LHCN-M2 (cell line): ENCODE results near the gene PIK3R1. TPM values are rescaled to one million over a fixed set of nuclear protein-coding genes. Genes with fewer than 3 reads are reported as not detected.

ENCODE experiments used
- DNase-seq: peaks from one replicate; pipeline ENCODE4 v3.0.0-alpha.2; 2012; ENCODE audit warnings: low read depth
- total RNA-seq: library from RNA; depleted of rRNA; stranded (reverse); fragments of >200 nt; gene quantifications from 2 replicates; pipeline ENCODE4 v1.2.3, GENCODE V29; 2014

The PIK3R1 gene
- total RNA-seq, 1 experiment from 2014 or later = 16.5 TPM

DNA sequence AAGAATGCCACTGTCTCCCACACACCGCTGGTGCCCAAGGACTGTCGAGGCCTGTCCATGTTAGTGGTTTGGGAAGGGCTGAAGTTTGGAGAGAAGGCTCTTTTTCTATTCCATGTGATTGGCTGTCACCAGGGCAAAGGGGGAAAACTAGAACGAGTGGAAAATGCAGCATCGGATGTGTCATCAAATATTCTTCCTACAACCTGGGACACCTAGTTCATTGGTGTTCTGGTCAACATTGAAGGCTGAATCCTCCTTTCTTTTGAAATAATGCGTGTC is 53.2 kb downstream of the PIK3R1 start:
- no peak for DNase-seq

DNA sequence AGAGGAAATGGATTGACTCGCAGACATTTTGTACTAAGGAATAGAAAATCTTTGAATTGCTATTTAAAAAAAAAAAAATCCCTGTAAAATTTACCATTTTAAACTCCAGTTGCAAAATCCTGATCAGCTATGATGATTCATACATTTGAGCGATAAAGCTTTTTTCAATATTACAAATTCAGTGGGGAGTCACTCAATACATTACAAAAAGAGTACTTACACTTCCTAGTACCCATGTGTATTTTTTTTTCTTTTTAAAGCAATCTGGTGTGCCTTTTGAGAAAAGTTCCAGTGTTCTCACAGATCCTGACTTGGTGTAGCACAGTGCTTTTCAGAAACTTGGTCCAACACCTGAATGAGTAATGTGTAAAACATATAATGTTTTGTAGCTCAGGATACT is 54.3 kb downstream of the PIK3R1 start:
- no peak for DNase-seq

DNA sequence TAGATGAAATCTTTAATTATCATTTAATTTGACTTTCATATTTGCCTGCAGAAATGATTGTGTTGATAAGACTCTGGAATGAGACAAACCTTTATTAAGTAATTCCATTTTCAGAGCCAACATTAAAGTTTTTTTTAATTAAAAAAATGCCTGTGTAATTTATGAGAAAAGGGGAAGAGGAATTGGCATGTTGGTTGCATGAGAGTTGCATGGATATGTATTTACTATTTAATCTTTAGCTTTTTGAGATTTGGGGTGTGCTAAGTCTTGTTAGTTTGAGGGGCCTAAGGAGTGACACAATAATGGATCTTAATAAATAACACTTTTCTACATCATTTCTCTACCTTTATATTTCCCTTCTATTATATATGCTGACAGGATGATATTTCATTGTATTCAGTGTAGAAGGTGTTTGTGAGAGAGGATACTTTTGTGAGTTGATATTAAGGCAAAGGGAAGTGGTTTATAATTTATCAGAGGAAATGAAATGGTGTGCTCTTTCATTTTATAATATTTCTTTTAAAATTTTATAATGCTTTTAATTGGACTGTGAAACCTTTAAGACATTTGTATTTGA is 54.9 kb downstream of the PIK3R1 start:
- DNase-seq = no peak

DNA sequence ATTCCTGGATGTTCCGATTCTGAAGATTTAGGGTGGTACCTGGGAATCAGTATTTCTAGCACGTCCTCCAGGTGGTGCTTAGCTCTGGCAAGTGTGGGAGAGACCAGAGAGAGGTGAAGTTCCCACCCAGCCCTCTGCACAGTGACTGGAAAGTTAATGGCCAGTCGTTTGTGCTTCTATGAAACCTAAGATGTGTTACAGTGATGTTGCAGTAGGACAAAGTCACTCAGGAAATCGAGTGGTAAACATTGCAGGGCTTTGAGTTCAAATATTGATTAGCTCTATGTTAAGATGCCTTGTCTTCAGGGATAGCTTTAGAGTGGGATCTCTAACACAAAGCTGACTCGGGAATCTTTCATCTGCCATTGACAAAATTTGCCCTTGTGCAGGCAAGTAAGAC is 55.6 kb downstream of the PIK3R1 start:
- DNase-seq = no peak

DNA sequence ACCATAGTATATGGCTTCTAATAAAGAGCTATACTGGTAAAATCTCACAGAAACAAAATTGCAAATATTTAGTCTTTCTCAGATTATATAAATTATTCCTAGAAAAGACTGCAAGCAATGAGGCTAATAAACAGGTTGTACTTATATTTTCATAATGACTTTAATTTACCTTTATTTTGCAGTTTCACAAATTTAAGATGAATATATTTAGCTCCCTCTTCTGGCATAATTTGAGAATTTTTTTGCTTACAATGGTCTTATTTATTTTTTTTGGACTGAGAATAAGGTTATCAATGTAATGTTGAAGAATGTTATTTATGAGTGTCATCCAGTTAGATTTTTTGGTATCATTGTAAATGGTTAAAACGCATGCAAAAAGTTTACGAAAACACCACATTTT is 56.7 kb downstream of the PIK3R1 start:
- DNase-seq = no peak

DNA sequence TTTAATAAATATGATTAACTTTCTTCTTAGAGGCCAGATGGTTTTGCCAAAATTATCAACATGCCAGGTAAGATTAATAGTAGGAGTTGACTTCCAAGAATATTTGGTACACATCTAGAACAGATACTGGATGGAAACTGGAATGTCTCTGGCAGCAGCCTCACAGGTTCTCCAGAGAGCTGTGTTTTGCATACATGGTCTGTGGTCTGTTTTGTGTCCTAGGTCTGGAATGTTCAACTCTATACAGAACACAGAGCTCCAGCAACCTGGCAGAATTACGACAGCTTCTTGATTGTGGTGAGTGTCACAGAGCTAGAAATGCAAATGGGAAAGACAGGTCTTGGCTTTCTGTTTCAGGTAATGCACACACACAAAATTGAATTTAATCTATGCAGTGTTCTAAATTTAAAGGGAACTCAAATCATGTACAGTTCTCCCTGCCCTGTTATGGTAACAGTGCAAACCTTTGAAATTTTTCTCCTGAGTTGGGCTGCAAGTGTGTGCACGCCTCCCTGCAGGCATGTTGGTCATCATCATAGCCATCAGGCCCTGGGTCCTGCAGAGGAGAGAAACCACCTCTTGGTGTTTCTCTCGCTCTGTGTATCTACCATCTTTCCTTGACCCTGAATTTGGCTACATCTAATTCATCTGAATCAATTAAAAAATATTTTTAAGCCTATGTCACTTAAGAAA is 58.3 kb downstream of the PIK3R1 start:
- no peak for DNase-seq

DNA sequence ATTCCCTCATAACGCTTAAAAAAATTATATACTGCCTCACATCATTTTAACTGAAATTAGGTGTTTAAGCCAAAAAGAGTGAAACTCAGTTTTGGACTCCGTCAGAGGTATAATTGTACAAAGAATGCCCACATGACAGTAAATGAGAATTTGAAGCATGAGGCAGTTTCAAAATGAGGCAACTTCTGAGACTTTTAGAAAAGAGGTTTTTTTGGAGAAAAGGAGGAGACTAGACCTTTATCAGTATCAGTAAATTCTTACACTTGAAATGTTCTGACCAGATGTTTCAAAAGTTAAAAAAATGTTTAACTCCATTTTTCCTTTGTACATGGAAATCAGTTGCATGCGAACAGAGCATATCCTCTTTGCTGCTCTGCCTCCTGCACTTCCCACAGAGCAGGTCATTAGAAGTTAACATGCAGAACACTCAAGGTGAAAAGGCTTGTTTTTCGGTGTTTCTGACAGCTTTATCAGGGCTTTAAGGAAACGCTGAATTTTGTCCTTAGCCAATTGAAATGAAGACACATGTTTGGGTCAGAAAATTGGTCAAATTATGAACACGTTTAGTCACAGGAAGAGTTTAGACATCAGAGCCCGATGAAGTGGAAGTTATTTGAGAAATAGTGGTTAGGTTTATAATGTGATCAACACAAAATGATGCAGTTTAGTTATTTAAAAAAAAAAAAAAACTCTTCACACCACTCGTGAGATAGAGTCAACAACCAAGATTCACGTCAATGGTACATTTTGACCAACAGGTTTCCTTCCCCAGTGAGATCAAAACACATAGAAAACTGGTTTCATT is 59.5 kb downstream of the PIK3R1 start:
- no peak for DNase-seq

DNA sequence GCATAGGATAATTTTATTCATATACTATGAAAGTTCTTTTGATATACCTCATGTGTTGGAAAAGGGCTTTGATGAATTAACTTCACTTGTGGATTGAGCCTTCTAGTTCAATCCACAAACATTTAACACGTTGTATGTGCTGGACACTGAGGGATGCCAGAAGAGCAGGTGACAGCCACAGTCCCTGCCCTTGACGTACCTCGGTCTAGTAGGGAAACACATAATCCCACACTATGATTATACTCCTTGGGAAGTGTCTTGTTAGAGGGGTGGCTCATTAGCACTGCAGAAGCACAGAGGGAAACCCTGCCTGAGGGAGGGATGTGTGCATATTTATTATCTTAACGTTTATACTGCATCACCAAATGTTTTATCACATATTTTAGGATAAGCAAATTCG is 61.2 kb downstream of the PIK3R1 start:
- DNase-seq = no peak

DNA sequence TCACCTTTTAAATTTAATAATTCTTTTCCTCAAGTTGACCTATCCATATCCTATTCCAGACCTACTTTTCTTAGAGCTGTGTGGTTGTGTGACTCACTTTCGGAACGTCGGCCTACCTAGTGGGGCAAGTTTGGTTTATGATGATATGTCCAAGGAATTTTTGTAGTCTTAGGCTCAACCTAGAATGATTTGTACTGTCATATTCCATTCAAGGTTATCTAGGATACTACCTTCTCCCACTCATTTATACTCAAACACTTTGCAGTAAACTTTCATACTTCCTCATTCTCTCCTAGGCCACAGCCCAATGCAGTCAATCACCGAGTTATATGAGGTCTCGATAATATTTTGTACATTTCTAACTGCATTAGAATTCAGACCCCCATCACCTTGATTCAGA is 61.9 kb downstream of the PIK3R1 start:
- DNase-seq = peak; percentile 59

DNA sequence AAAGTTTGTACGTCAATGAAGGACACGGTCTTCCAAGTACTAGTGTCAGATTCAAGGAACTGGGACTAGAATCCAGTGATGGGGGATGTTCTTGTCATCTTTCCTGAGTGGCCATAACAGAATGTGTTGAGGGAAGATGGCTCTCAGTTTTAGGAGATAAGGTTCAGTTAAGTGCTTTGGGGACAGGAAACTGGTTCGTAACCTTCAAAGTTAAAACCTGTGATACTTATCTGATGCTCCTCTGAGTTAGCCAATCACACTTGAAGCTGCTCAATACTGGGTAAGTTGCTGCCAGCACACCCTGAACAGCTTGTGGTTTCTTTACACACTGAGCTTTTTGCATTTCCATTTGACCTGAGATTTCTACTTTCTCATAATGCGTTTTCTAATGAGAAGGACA is 64.4 kb downstream of the PIK3R1 start:
- no peak for DNase-seq

DNA sequence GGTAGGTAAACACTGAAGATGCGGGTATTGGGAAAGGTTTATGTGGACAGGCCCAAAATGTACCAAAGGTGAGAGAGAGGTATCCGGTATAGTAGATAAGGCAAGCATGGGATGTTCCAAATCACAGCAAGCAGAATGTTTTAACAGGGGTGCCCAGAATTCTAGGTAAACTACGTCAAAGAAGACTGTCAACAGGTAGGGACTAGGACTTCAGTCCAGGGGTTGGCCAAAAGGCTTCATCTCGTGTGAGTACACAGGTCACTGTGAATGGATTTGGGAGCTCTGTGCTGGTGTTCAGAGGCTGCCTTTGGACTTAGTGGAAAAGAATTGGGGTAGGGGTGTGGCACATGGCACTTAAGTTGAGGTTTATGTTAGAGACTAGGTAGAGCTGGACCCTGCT is 66.4 kb downstream of the PIK3R1 start:
- DNase-seq = no peak

DNA sequence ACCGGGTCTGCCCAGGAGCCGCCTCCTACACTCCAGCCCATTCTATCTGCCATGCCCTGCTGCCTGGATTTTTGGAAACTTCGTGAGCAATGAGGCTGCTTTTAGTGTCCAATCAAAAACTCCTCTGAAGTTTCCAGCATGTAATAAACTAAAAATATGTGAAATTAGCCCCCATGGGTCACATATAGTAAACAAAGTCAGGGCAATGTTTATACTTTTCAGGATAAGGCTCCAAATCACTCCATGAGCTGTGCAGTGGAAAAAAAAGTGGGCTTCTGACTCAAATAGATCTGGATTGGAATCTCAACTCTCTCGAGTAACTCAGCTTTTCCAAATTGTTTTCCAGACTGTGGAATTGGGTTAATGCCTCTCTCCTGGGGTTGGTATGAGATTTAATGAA is 68.2 kb downstream of the PIK3R1 start:
- no peak for DNase-seq

DNA sequence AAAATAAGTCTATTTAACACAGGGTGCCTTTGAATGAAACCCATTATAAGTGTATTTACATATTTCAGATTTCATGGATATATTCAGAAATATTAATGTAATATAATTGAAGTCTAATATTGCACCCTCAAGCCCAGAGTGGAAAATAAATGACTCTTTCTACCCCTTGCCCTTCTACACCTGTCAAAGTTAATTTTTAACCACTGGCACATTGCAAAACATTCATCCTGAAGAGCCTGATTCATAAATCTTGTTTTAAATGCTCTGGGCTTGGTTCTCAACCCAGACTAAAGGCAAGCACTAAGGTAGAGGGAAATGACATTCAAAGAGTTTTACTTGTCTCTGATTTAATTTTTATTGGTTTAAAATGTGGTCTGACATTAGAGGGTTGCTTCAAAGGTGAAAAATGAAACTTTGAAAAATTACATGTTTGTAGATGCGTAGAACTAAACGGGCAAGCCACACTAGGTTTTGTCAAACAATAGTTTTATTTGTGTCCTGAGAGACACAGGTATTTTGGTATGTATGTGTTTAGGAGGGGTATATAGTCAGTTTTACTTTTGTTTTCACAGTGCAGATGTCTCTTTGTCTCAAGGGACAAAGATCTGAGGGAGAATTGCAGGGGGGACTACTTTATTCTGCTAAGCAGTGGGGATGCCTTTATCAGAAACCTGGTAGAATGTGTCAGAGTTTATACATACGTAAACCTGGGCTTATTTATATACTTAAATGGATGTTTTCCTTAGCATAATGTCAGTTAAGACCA is 69.7 kb downstream of the PIK3R1 start:
- DNase-seq = no peak

DNA sequence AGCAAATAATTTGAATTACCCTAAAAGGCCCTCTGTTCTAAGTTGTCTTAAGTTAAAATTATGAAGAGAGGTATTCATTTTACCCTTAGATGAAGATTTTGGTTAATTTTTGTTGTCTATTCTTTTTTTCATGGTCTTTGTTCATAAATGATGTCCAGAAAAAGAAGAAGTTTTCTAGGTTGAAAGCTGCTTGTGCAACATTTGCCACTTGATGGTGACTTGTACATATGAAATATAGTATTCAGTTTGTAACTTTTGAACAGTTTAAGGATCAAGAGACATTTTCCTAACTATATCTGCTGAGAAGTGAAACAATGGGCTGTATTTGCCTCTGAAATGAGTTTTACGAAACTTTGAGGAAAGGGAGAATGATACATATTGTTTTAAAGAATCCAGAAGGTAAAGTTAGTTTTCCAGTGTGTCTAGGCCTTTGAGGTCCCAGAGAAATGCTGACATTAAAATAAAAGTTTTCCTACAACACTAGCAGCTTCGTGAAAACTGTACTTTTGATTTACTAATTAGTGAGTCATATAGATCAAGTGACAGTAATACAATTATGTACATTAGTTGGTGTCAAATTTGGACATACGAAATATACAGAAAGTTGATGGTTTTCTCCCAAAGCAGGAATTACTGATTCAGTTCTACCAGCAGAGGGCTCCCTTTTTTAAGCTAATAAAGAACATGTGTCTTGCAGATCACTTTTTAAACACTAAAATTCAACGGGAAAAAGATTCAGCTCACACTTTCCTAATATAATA is 70.5 kb downstream of the PIK3R1 start:
- DNase-seq = peak; percentile 58

DNA sequence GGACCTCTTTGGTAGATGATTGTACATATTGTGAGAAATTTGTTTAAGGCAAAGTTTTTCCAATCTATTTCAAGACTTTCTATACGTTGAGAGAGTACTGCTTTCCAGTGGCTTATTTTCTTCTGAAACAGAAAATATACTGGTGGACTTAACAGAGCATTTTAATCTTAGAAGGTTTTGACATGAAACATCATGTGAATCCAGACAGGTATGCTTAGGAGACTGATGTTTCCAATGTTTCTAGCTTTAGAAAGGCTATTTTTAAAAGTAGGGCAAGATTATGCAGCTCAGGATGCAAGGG is 71.0 kb downstream of the PIK3R1 start:
- no peak for DNase-seq

DNA sequence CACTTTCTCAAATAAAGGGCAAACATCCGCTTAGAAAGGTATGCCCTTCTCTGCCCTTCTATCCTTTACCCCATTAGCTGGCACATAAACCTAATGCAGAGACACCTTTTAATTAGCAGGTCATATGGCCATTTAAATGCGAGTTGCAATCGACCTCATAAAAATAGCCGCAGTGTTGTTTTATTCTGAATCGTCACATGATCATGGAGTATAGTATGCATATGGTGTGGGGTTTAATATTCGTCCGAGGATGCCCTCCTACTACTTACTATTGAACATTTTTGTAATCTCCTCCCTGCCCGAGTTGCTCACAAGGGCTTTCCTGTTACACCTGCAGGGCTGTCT is 72.0 kb downstream of the PIK3R1 start:
- no peak for DNase-seq

DNA sequence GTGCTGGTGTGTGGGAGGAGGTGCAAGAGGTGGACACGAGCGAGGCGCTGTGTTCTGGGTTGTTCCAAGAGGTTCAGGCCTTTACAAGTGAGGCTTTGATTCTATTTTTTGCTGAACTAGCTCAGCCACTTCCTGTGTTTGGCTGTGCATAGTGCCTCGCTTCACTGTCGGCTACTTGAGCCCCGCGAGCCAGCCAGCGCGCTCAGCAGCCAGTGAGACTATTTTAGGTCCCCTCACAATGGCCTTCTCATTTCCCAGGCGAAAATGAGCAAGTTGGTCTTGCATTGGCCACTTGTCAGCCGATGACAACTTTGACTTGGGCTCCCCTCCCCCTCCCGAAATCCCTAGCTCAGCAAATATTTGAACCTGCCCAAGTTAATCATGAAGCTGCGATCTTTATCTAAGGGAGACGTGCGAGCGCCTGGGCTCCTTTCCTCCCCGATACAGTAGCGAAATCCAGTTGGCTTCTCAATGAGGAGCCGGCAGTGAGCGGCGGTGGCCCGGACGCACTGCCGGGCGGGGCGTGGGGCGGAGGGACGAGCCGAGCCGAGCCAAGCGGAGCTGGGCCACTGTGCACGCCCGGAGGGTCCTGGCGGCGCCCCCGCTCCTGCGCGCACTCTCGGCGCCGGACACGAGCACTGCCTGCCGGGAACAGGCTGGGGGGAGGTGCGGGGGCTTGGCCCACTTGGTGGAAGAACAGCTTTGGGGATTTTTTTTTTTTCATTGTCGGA is 72.6 kb downstream of the PIK3R1 start:
- DNase-seq = peak; percentile 28

DNA sequence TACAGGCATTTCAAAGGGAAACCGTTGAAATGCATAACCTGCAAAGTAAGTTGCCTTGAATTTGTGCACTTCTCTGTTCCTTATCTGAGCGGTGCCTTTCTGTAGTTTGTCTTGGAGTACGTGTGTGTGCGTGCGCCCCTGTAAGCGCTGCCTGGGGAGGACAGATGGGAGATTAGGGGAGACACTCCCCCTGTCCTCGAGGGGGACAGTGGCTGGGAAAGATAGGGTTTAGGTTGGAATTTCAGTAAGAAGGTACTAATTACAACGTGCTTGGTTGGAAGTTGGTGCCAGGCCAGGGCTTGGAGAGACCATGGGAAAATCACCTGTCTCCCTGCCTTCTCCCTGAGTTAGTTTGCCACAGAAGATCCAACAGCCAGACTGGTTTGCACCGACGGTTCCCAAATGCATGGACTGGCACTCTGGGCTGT is 73.2 kb downstream of the PIK3R1 start:
- DNase-seq = no peak

DNA sequence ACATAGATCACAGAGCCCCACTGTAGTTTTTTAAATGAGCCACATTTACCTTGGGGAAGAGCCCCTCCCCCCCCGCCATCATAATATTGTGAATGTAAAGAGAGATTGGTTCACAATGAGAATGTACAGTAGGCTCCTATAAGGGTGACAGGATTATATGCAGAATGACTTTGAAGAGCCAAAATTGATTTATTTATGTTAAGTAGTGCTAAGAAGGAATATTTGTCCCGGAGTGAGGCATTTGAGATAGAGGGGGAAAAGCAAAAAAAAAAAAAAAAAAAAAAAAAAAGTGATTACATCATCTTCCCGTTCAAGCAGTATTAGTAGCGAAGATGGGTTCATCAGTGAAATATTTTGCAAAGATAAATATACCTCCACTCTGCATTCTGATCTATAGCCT is 73.9 kb downstream of the PIK3R1 start:
- DNase-seq = no peak

DNA sequence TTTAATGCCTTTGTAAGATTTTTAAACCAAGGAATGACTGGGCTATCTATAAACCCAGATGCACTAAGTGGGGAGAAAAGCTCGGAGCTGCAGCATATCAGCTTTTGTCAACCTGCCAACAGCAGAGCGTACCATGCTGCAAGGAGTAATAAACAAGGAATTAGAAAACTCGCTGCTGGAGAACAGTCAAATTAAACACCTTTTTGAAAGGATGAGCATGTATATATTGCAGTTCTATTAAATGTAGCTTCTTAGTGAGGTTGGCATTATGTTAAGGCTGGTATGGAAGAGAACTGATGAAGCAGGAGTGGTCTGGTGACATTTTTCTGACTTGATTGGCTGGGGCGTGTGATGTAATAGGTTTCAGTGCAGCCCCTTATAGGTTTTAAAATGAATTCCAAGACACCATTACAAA is 74.7 kb downstream of the PIK3R1 start:
- no peak for DNase-seq

DNA sequence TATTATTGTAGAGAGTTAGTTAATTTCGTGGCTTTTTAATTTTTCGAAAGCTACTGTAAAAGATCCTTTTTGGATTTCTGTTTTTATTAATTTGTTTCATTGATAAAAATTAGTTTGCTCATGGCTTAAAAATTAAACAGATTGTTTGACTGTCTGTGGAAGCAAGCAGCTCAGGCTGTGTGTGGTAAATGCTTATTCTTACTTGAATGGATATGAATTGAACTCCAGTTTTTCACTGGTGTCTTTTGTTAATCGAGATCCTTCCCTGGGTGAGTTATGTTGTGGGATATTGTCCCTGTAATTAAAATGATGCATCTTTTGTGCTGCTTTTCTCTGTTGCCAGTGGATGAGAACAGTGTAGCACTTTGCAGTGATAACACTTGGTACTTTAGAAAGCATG is 75.3 kb downstream of the PIK3R1 start:
- no peak for DNase-seq
